H9 (cell line): ENCODE results near the gene EML4. TPM values are rescaled to one million over a fixed set of nuclear protein-coding genes. Genes with fewer than 3 reads are reported as not detected.

Experiments
- DNase-seq: peaks from one replicate; pipeline ENCODE4 v3.0.0-alpha.2; 2017
- H2AFZ ChIP-seq: one replicate; pipeline ENCODE4 v1.6.1; 2013; ENCODE audit warnings: mild to moderate bottlenecking, low read length, control low read depth, moderate library complexity
- H2AK5ac ChIP-seq: 2 replicates; pipeline ENCODE4 v1.6.1; 2013; ENCODE audit warnings: low read length, control low read depth, mixed read lengths; ENCODE audit not compliant: insufficient read length
- H2BK120ac ChIP-seq: one replicate; pipeline ENCODE4 v1.6.1; 2013; ENCODE audit warnings: low read depth, mild to moderate bottlenecking, low read length, control low read depth, inconsistent platforms; ENCODE audit not compliant: poor library complexity, severe bottlenecking
- H2BK12ac ChIP-seq: 2 replicates; pipeline ENCODE4 v1.6.1; 2013; ENCODE audit warnings: low read length, control low read depth, mixed read lengths, low read depth; ENCODE audit not compliant: insufficient read length
- H2BK15ac ChIP-seq: 2 replicates; pipeline ENCODE4 v1.6.1; 2013; ENCODE audit warnings: low read depth, low read length, control low read depth
- H2BK20ac ChIP-seq: one replicate; pipeline ENCODE4 v1.6.1; 2013; ENCODE audit warnings: low read depth, mild to moderate bottlenecking, low read length, control low read depth, inconsistent platforms; ENCODE audit not compliant: poor library complexity, severe bottlenecking
- H2BK5ac ChIP-seq: 2 replicates; pipeline ENCODE4 v1.6.1; 2013; ENCODE audit warnings: low read length, control low read depth, mixed read lengths; ENCODE audit not compliant: insufficient read length
- H3K14ac ChIP-seq: 2 replicates; pipeline ENCODE4 v1.6.1; 2013; ENCODE audit warnings: low read length, control low read depth; ENCODE audit not compliant: insufficient read depth
- H3K18ac ChIP-seq: 2 replicates; pipeline ENCODE4 v1.6.1; 2013; ENCODE audit warnings: low read depth, mild to moderate bottlenecking, mixed read lengths, low read length, control low read depth; ENCODE audit not compliant: insufficient read length
- H3K23ac ChIP-seq: 2 replicates; pipeline ENCODE4 v1.6.1; 2013; ENCODE audit warnings: low read length, control low read depth, mixed read lengths, low read depth; ENCODE audit not compliant: insufficient read length
- H3K23me2 ChIP-seq: 2 replicates; pipeline ENCODE4 v1.6.1; 2013; ENCODE audit warnings: low read depth, mild to moderate bottlenecking, mixed read lengths, low read length, control low read depth; ENCODE audit not compliant: insufficient read length, poor library complexity, severe bottlenecking
- H3K27ac ChIP-seq: 2 replicates; pipeline ENCODE4 v1.5.1; 2013; ENCODE audit warnings: low read length, control low read depth, mixed read lengths, low read depth; ENCODE audit not compliant: insufficient read length
- H3K27me3 ChIP-seq: 2 replicates; pipeline ENCODE4 v1.6.1; 2013; ENCODE audit warnings: low read length, control low read depth, inconsistent platforms; ENCODE audit not compliant: insufficient read depth
- H3K4ac ChIP-seq: 2 replicates; pipeline ENCODE4 v1.6.1; 2013; ENCODE audit warnings: low read depth, mild to moderate bottlenecking, control low read depth, inconsistent platforms, low read length, moderate library complexity
- H3K4me1 ChIP-seq: 2 replicates; pipeline ENCODE4 v1.6.1; 2013; ENCODE audit warnings: low read length, control low read depth, inconsistent platforms; ENCODE audit not compliant: insufficient read depth
- H3K4me2 ChIP-seq: 2 replicates; pipeline ENCODE4 v1.6.1; 2013; ENCODE audit warnings: low read length, control low read depth, mixed read lengths; ENCODE audit not compliant: insufficient read length, insufficient read depth
- H3K56ac ChIP-seq: 2 replicates; pipeline ENCODE4 v1.6.1; 2013; ENCODE audit warnings: low read depth, mild to moderate bottlenecking, mixed read lengths, low read length, control low read depth; ENCODE audit not compliant: insufficient read length
- H3K79me1 ChIP-seq: 2 replicates; pipeline ENCODE4 v1.6.1; 2013; ENCODE audit warnings: low read depth, mild to moderate bottlenecking, moderate library complexity, low read length, control low read depth, inconsistent platforms; ENCODE audit not compliant: insufficient read depth, poor library complexity, severe bottlenecking
- H3K79me2 ChIP-seq: 2 replicates; pipeline ENCODE4 v1.6.1; 2013; ENCODE audit warnings: low read length, control low read depth, inconsistent platforms; ENCODE audit not compliant: insufficient read depth
- H3K9ac ChIP-seq: 2 replicates; pipeline ENCODE4 v1.6.1; 2013; ENCODE audit warnings: low read length, control low read depth, mixed read lengths; ENCODE audit not compliant: insufficient read length; ENCODE audit errors: extremely low read depth
- H3K9me3 ChIP-seq: one replicate; pipeline ENCODE4 v1.6.1; 2013; ENCODE audit warnings: low read depth, low read length, inconsistent platforms; ENCODE audit not compliant: control insufficient read depth
- H3T11ph ChIP-seq: one replicate; pipeline ENCODE4 v1.6.1; 2013; ENCODE audit warnings: mild to moderate bottlenecking, low read length, control low read depth, inconsistent platforms
- H4K20me1 ChIP-seq: one replicate; pipeline ENCODE4 v1.6.1; 2013; ENCODE audit not compliant: control insufficient read depth, insufficient read length, insufficient read depth
- H4K5ac ChIP-seq: 2 replicates; pipeline ENCODE4 v1.6.1; 2013; ENCODE audit warnings: low read depth, mild to moderate bottlenecking, mixed read lengths, low read length, control low read depth; ENCODE audit not compliant: insufficient read length
- H4K8ac ChIP-seq: replicated peaks from 2 replicates; pipeline ENCODE4 v1.6.1; 2013; ENCODE audit warnings: low read length, control low read depth, mixed read lengths, low read depth; ENCODE audit not compliant: insufficient read length
- H4K91ac ChIP-seq: 2 replicates; pipeline ENCODE4 v1.6.1; 2013; ENCODE audit warnings: low read depth, mild to moderate bottlenecking, moderate library complexity, mixed read lengths, low read length, control low read depth; ENCODE audit not compliant: insufficient read length
- H3K27ac Mint-ChIP-seq, 3 experiments: 2 replicates in 2 of 3; 3 replicates in 1 of 3; pipeline ENCODE4 v1.8.0; 2020 to 2021; ENCODE audit warnings: mixed read lengths in 3 of 3, mild to moderate bottlenecking in 1 of 3, moderate library complexity in 1 of 3
- H3K27me3 Mint-ChIP-seq: 2 replicates; pipeline ENCODE4 v1.8.0; 2021; ENCODE audit warnings: low read depth, mild to moderate bottlenecking, moderate library complexity, mixed read lengths
- H3K36me3 Mint-ChIP-seq, 3 experiments: 2 replicates in 2 of 3; 3 replicates in 1 of 3; pipeline ENCODE4 v1.8.0; 2020 to 2021; ENCODE audit warnings: low read depth in 3 of 3, mixed read lengths in 3 of 3; ENCODE audit not compliant: insufficient read depth in 1 of 3
- H3K4me1 Mint-ChIP-seq, 2 experiments: 2 replicates each; pipeline ENCODE4 v1.8.0; 2020; ENCODE audit warnings: mixed read lengths in 2 of 2
- H3K4me3 Mint-ChIP-seq, 2 experiments: 2 replicates in 1 of 2; 3 replicates in 1 of 2; pipeline ENCODE4 v1.8.0; 2020 to 2021; ENCODE audit warnings: mild to moderate bottlenecking in 2 of 2, mixed read lengths in 2 of 2, moderate library complexity in 1 of 2
- H3K9me3 Mint-ChIP-seq, 2 experiments: 2 replicates in 1 of 2; 3 replicates in 1 of 2; pipeline ENCODE4 v1.8.0; 2020; ENCODE audit warnings: mild to moderate bottlenecking in 2 of 2, mixed read lengths in 2 of 2, moderate library complexity in 1 of 2
- WGBS: extraction: QIAGEN DNeasy Blood & Tissue Kit; methylation state at CpG from one replicate; pipeline ENCODE4 v1.1.7; 2013; ENCODE audit warnings: missing lambda C conversion rate, low lambda C conversion rate, mixed read lengths; ENCODE audit not compliant: insufficient read length; ENCODE audit errors: extremely low coverage; 5-methylcytosine and 5-hydroxymethylcytosine counted together
- total RNA-seq: library from RNA; stranded (reverse); gene quantifications from 2 replicates; pipeline ENCODE4 v1.2.1, GENCODE V29; 2021
- TF ChIP-seq, protein P1 (sequence below): fragments of 200-600 bp; sonication (generic); conservative IDR thresholded peaks from 3 replicates; pipeline ENCODE4 v1.8.0; 2021; ENCODE audit warnings: antibody characterized with exemption, mild to moderate bottlenecking

EML4 gene
- total RNA-seq, 1 experiment from 2014 or later, result 68.6 TPM

DNA sequence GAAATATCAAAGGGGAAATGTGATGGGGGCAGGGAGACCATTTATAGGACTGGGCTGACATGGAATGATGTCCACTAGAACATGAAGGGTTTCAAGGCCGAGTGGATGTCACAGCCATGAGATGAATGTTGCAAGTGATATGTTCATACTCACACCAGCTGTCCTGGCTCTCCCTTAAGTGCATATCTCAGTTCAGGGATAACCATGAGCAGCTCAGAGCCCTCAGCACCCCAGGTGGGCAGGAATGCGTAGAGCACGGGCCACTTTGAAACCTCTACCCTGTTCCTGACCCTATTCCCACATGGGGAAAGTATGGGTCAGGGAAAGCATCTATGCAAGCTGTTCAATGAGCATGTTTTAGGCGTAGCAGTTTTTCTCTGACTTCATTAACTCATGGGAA, 12.4 kb upstream of the EML4 start:
- H2BK12ac ChIP-seq, result no peak overlapping the region
- no peaks in the 10 kb centered on the region for H4K20me1 ChIP-seq
- Mint-ChIP-seq H3K27me3 (no peaks in the 10 kb centered on the region), H3K36me3 (no peaks in the 10 kb centered on the region), H3K27ac (no peak overlapping the region), H3K9me3 (no peaks in the 10 kb centered on the region; a peak in 1 of 5 replicates), H3K4me1 (peaks cover 14 to 18% of the 10 kb centered on the region in 2 experiments), H3K4me3 (no peak overlapping the region)
- H2AFZ ChIP-seq, result no peak overlapping the region
- TF ChIP-seq, protein P1, sequence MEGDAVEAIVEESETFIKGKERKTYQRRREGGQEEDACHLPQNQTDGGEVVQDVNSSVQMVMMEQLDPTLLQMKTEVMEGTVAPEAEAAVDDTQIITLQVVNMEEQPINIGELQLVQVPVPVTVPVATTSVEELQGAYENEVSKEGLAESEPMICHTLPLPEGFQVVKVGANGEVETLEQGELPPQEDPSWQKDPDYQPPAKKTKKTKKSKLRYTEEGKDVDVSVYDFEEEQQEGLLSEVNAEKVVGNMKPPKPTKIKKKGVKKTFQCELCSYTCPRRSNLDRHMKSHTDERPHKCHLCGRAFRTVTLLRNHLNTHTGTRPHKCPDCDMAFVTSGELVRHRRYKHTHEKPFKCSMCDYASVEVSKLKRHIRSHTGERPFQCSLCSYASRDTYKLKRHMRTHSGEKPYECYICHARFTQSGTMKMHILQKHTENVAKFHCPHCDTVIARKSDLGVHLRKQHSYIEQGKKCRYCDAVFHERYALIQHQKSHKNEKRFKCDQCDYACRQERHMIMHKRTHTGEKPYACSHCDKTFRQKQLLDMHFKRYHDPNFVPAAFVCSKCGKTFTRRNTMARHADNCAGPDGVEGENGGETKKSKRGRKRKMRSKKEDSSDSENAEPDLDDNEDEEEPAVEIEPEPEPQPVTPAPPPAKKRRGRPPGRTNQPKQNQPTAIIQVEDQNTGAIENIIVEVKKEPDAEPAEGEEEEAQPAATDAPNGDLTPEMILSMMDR, result no peak
- no peak overlapping the region for H3K18ac ChIP-seq
- no peak overlapping the region for H3K56ac ChIP-seq
- H2BK20ac ChIP-seq, result no peak overlapping the region
- H3K79me1 ChIP-seq, result no peaks in the 10 kb centered on the region
- WGBS, result no CpG with 5 or more reads among the region's 4 CpGs
- H3K4me2 ChIP-seq, result no peak overlapping the region
- no peaks in the 10 kb centered on the region for H3K79me2 ChIP-seq
- no peak overlapping the region for H2BK5ac ChIP-seq
- no peaks in the 10 kb centered on the region for H3K23me2 ChIP-seq
- no peak overlapping the region for H2BK15ac ChIP-seq
- H3K9ac ChIP-seq, result no peak overlapping the region
- H3K14ac ChIP-seq, result no peak overlapping the region; the same call in 1 of the 2 replicates
- H2BK120ac ChIP-seq, result no peak overlapping the region
- no peaks in the 10 kb centered on the region for H3K27me3 ChIP-seq
- DNase-seq, result no peak
- no peaks in the 10 kb centered on the region for H3K9me3 ChIP-seq
- no peak overlapping the region for H4K8ac ChIP-seq
- H3K4ac ChIP-seq, result no peak overlapping the region
- no peak overlapping the region for H2AK5ac ChIP-seq
- H4K5ac ChIP-seq, result no peak overlapping the region
- no peak overlapping the region for H4K91ac ChIP-seq
- H3K23ac ChIP-seq, result no peak overlapping the region
- no peak overlapping the region for H3T11ph ChIP-seq
- no peaks in the 10 kb centered on the region; the same call in 1 of the 2 replicates for H3K4me1 ChIP-seq
- H3K27ac ChIP-seq, result no peak overlapping the region
